ENCODE results near the gene BOLL.

The BOLL gene

DNA sequence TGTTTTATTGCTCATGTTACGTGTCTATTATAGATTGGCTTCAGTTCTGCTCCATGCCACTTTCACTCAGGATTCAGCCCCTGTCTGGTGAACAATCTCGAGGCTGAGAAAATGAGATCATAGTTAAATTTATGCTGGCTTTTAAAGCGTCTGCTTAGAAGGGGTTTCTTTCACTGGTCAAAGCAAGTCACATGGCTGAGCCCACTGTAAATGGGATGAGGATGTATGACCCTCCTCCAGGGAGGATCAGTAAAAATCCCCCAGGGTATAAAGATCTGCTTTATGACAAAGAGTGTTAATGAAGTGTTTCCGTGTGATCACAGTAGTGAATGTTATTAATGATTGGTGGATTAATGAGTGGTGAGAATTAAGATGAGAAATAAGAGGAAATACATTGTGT, 13.1 kb upstream of the BOLL start:
- ATAC-seq = no peak
- TF ChIP-seq OSR1 (CRISPR knock-in tag; IDR thresholded peaks at IDR 0.05) (no peak), ZNF8 (CRISPR knock-in tag; IDR thresholded peaks at IDR 0.05) (no peak), GLIS3 (CRISPR knock-in tag; IDR thresholded peaks at IDR 0.05) (no peak), ZC3H10 (CRISPR knock-in tag; IDR thresholded peaks at IDR 0.05) (no peak), TCF4 (CRISPR knock-in tag; IDR thresholded peaks at IDR 0.05; ENCODE audit: borderline replicate concordance) (no peak), ZFP3 (CRISPR knock-in tag; IDR thresholded peaks at IDR 0.05) (no peak), SNAI2 (CRISPR knock-in tag; IDR thresholded peaks at IDR 0.05) (no peak), TOX (CRISPR knock-in tag; IDR thresholded peaks at IDR 0.05; ENCODE audit: borderline replicate concordance) (no peak)
- TF ChIP-seq, protein P1, sequence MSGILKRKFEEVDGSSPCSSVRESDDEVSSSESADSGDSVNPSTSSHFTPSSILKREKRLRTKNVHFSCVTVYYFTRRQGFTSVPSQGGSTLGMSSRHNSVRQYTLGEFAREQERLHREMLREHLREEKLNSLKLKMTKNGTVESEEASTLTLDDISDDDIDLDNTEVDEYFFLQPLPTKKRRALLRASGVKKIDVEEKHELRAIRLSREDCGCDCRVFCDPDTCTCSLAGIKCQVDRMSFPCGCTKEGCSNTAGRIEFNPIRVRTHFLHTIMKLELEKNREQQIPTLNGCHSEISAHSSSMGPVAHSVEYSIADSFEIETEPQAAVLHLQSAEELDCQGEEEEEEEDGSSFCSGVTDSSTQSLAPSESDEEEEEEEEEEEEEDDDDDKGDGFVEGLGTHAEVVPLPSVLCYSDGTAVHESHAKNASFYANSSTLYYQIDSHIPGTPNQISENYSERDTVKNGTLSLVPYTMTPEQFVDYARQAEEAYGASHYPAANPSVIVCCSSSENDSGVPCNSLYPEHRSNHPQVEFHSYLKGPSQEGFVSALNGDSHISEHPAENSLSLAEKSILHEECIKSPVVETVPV (CRISPR knock-in tag; IDR thresholded peaks at IDR 0.05) = no peak
- TF ChIP-seq, protein P2, sequence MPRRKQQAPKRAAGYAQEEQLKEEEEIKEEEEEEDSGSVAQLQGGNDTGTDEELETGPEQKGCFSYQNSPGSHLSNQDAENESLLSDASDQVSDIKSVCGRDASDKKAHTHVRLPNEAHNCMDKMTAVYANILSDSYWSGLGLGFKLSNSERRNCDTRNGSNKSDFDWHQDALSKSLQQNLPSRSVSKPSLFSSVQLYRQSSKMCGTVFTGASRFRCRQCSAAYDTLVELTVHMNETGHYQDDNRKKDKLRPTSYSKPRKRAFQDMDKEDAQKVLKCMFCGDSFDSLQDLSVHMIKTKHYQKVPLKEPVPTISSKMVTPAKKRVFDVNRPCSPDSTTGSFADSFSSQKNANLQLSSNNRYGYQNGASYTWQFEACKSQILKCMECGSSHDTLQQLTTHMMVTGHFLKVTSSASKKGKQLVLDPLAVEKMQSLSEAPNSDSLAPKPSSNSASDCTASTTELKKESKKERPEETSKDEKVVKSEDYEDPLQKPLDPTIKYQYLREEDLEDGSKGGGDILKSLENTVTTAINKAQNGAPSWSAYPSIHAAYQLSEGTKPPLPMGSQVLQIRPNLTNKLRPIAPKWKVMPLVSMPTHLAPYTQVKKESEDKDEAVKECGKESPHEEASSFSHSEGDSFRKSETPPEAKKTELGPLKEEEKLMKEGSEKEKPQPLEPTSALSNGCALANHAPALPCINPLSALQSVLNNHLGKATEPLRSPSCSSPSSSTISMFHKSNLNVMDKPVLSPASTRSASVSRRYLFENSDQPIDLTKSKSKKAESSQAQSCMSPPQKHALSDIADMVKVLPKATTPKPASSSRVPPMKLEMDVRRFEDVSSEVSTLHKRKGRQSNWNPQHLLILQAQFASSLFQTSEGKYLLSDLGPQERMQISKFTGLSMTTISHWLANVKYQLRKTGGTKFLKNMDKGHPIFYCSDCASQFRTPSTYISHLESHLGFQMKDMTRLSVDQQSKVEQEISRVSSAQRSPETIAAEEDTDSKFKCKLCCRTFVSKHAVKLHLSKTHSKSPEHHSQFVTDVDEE (CRISPR knock-in tag; IDR thresholded peaks at IDR 0.05) = no peak
- TF ChIP-seq, protein P3, sequence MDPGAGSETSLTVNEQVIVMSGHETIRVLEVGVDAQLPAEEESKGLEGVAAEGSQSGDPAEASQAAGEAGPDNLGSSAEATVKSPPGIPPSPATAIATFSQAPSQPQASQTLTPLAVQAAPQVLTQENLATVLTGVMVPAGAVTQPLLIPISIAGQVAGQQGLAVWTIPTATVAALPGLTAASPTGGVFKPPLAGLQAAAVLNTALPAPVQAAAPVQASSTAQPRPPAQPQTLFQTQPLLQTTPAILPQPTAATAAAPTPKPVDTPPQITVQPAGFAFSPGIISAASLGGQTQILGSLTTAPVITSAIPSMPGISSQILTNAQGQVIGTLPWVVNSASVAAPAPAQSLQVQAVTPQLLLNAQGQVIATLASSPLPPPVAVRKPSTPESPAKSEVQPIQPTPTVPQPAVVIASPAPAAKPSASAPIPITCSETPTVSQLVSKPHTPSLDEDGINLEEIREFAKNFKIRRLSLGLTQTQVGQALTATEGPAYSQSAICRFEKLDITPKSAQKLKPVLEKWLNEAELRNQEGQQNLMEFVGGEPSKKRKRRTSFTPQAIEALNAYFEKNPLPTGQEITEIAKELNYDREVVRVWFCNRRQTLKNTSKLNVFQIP (CRISPR knock-in tag; IDR thresholded peaks at IDR 0.05; ENCODE audit: borderline replicate concordance, low read depth) = no peak

DNA sequence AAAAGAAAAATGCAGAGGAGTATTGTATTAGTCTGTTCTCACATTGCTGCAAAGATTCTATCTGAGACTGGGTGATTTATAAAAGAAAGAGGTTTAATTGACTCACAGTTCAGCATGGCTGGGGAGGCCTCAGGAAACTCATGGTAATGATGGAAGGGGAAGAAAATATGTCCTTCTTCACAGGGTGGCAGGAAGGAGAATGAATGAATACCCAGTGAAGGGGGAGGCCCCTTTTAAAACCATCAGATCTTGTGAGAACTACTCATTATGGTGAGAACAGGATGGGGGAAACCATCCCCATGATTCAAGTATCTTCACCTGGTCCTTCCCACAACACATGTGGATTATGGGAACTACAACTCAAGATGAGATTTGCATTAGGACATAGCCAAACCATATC, 10.2 kb upstream of the BOLL start:
- TF ChIP-seq GLIS3 (CRISPR knock-in tag; IDR thresholded peaks at IDR 0.05) (no peak), ZFP3 (CRISPR knock-in tag; IDR thresholded peaks at IDR 0.05) (no peak), CSDC2 (CRISPR knock-in tag; IDR thresholded peaks at IDR 0.05) (no peak), ZNF70 (CRISPR knock-in tag; IDR thresholded peaks at IDR 0.05) (no peak), SNAI2 (CRISPR knock-in tag; IDR thresholded peaks at IDR 0.05) (no peak)
- no peak for ATAC-seq

DNA sequence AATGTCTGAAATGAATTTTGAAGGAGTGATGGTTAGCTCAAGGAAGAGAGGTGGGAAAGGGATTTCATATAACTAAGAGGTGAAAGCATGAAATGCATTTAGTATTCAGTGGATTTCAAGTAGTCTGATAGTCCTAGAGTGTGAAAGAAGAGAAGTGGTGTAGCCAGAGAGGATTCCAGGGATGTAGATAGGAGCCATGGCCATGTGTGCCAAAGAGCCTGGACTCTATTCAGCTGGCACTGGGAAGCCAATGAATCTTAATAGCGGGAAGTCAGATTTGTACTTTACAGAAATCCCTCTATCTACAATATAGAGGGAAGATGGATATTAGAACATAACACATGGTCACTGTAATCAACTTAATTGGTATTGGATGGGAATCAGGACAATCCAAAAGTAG, 8.3 kb upstream of the BOLL start:
- no peak for TF ChIP-seq BACH2 (CRISPR knock-in tag; IDR thresholded peaks at IDR 0.05; ENCODE audit: borderline replicate concordance)
- TF ChIP-seq, protein P4, sequence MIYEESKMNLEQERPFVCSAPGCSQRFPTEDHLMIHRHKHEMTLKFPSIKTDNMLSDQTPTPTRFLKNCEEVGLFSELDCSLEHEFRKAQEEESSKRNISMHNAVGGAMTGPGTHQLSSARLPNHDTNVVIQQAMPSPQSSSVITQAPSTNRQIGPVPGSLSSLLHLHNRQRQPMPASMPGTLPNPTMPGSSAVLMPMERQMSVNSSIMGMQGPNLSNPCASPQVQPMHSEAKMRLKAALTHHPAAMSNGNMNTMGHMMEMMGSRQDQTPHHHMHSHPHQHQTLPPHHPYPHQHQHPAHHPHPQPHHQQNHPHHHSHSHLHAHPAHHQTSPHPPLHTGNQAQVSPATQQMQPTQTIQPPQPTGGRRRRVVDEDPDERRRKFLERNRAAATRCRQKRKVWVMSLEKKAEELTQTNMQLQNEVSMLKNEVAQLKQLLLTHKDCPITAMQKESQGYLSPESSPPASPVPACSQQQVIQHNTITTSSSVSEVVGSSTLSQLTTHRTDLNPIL (CRISPR knock-in tag; IDR thresholded peaks at IDR 0.05; ENCODE audit: low read depth) = no peak
- TF ChIP-seq, protein P5, sequence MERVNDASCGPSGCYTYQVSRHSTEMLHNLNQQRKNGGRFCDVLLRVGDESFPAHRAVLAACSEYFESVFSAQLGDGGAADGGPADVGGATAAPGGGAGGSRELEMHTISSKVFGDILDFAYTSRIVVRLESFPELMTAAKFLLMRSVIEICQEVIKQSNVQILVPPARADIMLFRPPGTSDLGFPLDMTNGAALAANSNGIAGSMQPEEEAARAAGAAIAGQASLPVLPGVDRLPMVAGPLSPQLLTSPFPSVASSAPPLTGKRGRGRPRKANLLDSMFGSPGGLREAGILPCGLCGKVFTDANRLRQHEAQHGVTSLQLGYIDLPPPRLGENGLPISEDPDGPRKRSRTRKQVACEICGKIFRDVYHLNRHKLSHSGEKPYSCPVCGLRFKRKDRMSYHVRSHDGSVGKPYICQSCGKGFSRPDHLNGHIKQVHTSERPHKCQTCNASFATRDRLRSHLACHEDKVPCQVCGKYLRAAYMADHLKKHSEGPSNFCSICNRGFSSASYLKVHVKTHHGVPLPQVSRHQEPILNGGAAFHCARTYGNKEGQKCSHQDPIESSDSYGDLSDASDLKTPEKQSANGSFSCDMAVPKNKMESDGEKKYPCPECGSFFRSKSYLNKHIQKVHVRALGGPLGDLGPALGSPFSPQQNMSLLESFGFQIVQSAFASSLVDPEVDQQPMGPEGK (CRISPR knock-in tag; IDR thresholded peaks at IDR 0.05; ENCODE audit: borderline replicate concordance) = no peak
- TF ChIP-seq ESRRG (CRISPR knock-in tag; IDR thresholded peaks at IDR 0.05) = no peak
- TF ChIP-seq ZNF565 (CRISPR knock-in tag; conservative IDR thresholded peaks at IDR 0.05; ENCODE audit: low read depth) = no peak
- TF ChIP-seq ZC3H10 (CRISPR knock-in tag; IDR thresholded peaks at IDR 0.05) = no peak
- TF ChIP-seq SNAI2 (CRISPR knock-in tag; IDR thresholded peaks at IDR 0.05) = no peak
- TF ChIP-seq CSDC2 (CRISPR knock-in tag; IDR thresholded peaks at IDR 0.05) = no peak
- TF ChIP-seq PPARA (CRISPR knock-in tag; IDR thresholded peaks at IDR 0.05; ENCODE audit: borderline replicate concordance) = no peak
- TF ChIP-seq TCF4 (CRISPR knock-in tag; IDR thresholded peaks at IDR 0.05; ENCODE audit: borderline replicate concordance) = no peak
- no peak for TF ChIP-seq ZNF8 (CRISPR knock-in tag; IDR thresholded peaks at IDR 0.05)
- TF ChIP-seq ISL1 (CRISPR knock-in tag; IDR thresholded peaks at IDR 0.05) = no peak
- TF ChIP-seq ZNF70 (CRISPR knock-in tag; IDR thresholded peaks at IDR 0.05) = no peak
- no peak for TF ChIP-seq GLIS3 (CRISPR knock-in tag; IDR thresholded peaks at IDR 0.05)
- TF ChIP-seq OSR1 (CRISPR knock-in tag; IDR thresholded peaks at IDR 0.05) = no peak
- TF ChIP-seq, protein P3 (CRISPR knock-in tag; IDR thresholded peaks at IDR 0.05; ENCODE audit: borderline replicate concordance, low read depth) = no peak
- TF ChIP-seq RARB (CRISPR knock-in tag; IDR thresholded peaks at IDR 0.05) = no peak
- ATAC-seq = no peak

Data from SK-N-SH treated with all-trans-retinoic acid at 6 μM for 48 hours (cell line).